ENCODE results near the gene OAT. TPM values are rescaled to one million over a fixed set of nuclear protein-coding genes. Genes with fewer than 3 reads are reported as not detected.
"Not testable (repeated sequence)": the region's sequence is repeated elsewhere in the genome, so short reads cannot be mapped to it uniquely, and the experiment has no call there.

OAT gene
- total RNA-seq, 2 donors from 2014 or later = 37.2 to 51.1 TPM

- ATAC-seq = no peak
- DNase-seq = no peak
- intact Hi-C loops (cut with DNase I) = no loop called here
Measured at GRCh38 chr10:124449170-124450011, 30.7 kb upstream of the OAT start.

GRCh38 chr10:124448696-124449169 lies 30.0 kb upstream of the OAT start:
- DNase-seq (no peak), ATAC-seq (no peak)
- intact Hi-C loops (cut with DNase I) = no loop called here

GRCh38 chr10:124447751-124448466 lies 29.2 kb upstream of the OAT start:
- intact Hi-C loops (cut with DNase I) = no loop called here
- DNase-seq (no peak), ATAC-seq (no peak)

- no peak for ATAC-seq
- no peak for DNase-seq
- intact Hi-C loops (cut with DNase I) = no loop called here
Measured at GRCh38 chr10:124446830-124447750, 28.4 kb upstream of the OAT start.

- ATAC-seq; DNase-seq; intact Hi-C loops (cut with DNase I): not testable (repeated sequence)
Measured at GRCh38 chr10:124441694-124442093, 23.0 kb upstream of the OAT start.

GRCh38 chr10:124436191-124436638 lies 17.5 kb upstream of the OAT start:
- ATAC-seq = no peak
- intact Hi-C loops (cut with DNase I) = no loop called here
- DNase-seq = no peak

- DNase-seq; intact Hi-C loops (cut with DNase I); ATAC-seq: not testable (repeated sequence)
Measured at GRCh38 chr10:124435683-124436082, 17.0 kb upstream of the OAT start.

- intact Hi-C loops (cut with DNase I) = no loop called here
- no peak for DNase-seq
- ATAC-seq = no peak
Measured at GRCh38 chr10:124433461-124433860, 14.7 kb upstream of the OAT start.

GRCh38 chr10:124430077-124430476 lies 11.4 kb upstream of the OAT start:
- no peak for ATAC-seq
- intact Hi-C loops (cut with DNase I) = no loop called here
- no peak for DNase-seq

GRCh38 chr10:124429576-124429975 lies 10.9 kb upstream of the OAT start:
- ATAC-seq (no peak), DNase-seq (no peak)
- intact Hi-C loops (cut with DNase I) = no loop called here

- DNase-seq (no peak), ATAC-seq (no peak)
- intact Hi-C loops (cut with DNase I) = no loop called here
Measured at GRCh38 chr10:124428207-124428777, 9.6 kb upstream of the OAT start.

GRCh38 chr10:124425227-124425962 lies 6.7 kb upstream of the OAT start:
- no peak for DNase-seq
- intact Hi-C loops (cut with DNase I) = no loop called here
- no peak for ATAC-seq

GRCh38 chr10:124423813-124424212 lies 5.1 kb upstream of the OAT start:
- ATAC-seq (no peak), DNase-seq (no peak)
- intact Hi-C loops (cut with DNase I) = no loop called here

GRCh38 chr10:124422742-124423141 lies 4.0 kb upstream of the OAT start:
- DNase-seq (no peak), ATAC-seq (no peak)
- intact Hi-C loops (cut with DNase I) = no loop called here

GRCh38 chr10:124420254-124420653 lies 1.5 kb upstream of the OAT start:
- intact Hi-C loops (cut with DNase I) = no loop called here
- ATAC-seq = no peak

GRCh38 chr10:124419635-124420034 lies 912 bp upstream of the OAT start:
- intact Hi-C loops (cut with DNase I) = loop anchor here in 1 of 2 donors (10.0 kb wide), 1 partner anchor 325 kb away; the partner anchor contains the start of gene FAM53B
- ATAC-seq = no peak
- no peak for DNase-seq

More at GRCh38 chr10:124420254-124420653, 1.5 kb upstream of the OAT start:
- no peak for DNase-seq

- intact Hi-C loops (cut with DNase I) = loop anchor here in 1 of 2 donors (10.0 kb wide), 1 partner anchor 327 kb away; the partner anchor contains the start of gene FAM53B
- ATAC-seq = peak; percentile 74 to 81
- peak; percentile 72 for DNase-seq
Measured at GRCh38 chr10:124417895-124418725, 613 bp downstream of the OAT start.

Measured in left cardiac atrium (tissue), 4 donors.